Suppressor macrophage (primary cell): ENCODE data around the gene PTPN20.
"Not testable (repeated sequence)": the region's sequence is repeated elsewhere in the genome, so short reads cannot be mapped to it uniquely, and the experiment has no call there.

Experiments used
- DNase-seq, 4 experiments: peaks; one replicate each; pipeline ENCODE4 v3.0.0-alpha.2; 2020 to 2022

PTPN20 gene

GRCh38 chr10:46952540-46952939, 41.3 kb downstream of the PTPN20 start:
- DNase-seq, result not testable (repeated sequence)

GRCh38 chr10:46960742-46961141, 49.5 kb downstream of the PTPN20 start:
- not testable (repeated sequence) for DNase-seq

GRCh38 chr10:46963356-46963755, 52.1 kb downstream of the PTPN20 start:
- DNase-seq, result not testable (repeated sequence)

GRCh38 chr10:46967013-46967412, 55.8 kb downstream of the PTPN20 start:
- not testable (repeated sequence) for DNase-seq

- not testable (repeated sequence) for DNase-seq
These were observed 69.0 kb downstream of the PTPN20 start for GRCh38 chr10:46980223-46980622.

GRCh38 chr10:46987233-46987924, 76.2 kb downstream of the PTPN20 start:
- DNase-seq, result not testable (repeated sequence)

- peak; percentile 66 to 87 (median 76) for DNase-seq
These were observed 81.8 kb downstream of the PTPN20 start for GRCh38 chr10:46992803-46993561.

- DNase-seq, result peak in 1 of 4 experiments; percentile 9
These were observed 84.0 kb downstream of the PTPN20 start for GRCh38 chr10:46995234-46995633.

GRCh38 chr10:46998192-46998591, 87.0 kb downstream of the PTPN20 start:
- DNase-seq, result no peak

GRCh38 chr10:46998595-46998994, 87.4 kb downstream of the PTPN20 start:
- no peak for DNase-seq

- DNase-seq, result no peak
These were observed 88.0 kb downstream of the PTPN20 start for GRCh38 chr10:46999217-46999616.

GRCh38 chr10:47008769-47009168, 97.5 kb downstream of the PTPN20 start:
- DNase-seq, result no peak

GRCh38 chr10:47009215-47009838, 98.1 kb downstream of the PTPN20 start:
- no peak for DNase-seq

- no peak for DNase-seq
These were observed 98.8 kb downstream of the PTPN20 start for GRCh38 chr10:47010036-47010435.

- DNase-seq, result no peak
These were observed 101.0 kb downstream of the PTPN20 start for GRCh38 chr10:47012214-47012613.

GRCh38 chr10:47013507-47014154, 102.4 kb downstream of the PTPN20 start:
- DNase-seq, result no peak

- DNase-seq, result no peak
These were observed 104.2 kb downstream of the PTPN20 start for GRCh38 chr10:47015404-47015803.

- DNase-seq, result no peak
These were observed 105.3 kb downstream of the PTPN20 start for GRCh38 chr10:47016564-47016963.

- peak in 3 of 4 experiments; percentile 38 to 71 (median 62) for DNase-seq
These were observed 107.0 kb downstream of the PTPN20 start for GRCh38 chr10:47018026-47018735.

- no peak for DNase-seq
These were observed 108.2 kb downstream of the PTPN20 start for GRCh38 chr10:47019155-47020145.

- DNase-seq, result peak; percentile 60 to 82 (median 74)
These were observed 109.2 kb downstream of the PTPN20 start for GRCh38 chr10:47020471-47020870.
